ENCODE data around the gene AFF4.

- no peak for TF ChIP-seq ZNF207 (IDR thresholded peaks at IDR 0.05; ENCODE audit: borderline replicate concordance)
- TF ChIP-seq, protein P1, sequence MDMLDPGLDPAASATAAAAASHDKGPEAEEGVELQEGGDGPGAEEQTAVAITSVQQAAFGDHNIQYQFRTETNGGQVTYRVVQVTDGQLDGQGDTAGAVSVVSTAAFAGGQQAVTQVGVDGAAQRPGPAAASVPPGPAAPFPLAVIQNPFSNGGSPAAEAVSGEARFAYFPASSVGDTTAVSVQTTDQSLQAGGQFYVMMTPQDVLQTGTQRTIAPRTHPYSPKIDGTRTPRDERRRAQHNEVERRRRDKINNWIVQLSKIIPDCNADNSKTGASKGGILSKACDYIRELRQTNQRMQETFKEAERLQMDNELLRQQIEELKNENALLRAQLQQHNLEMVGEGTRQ (IDR thresholded peaks at IDR 0.05; ENCODE audit: borderline replicate concordance, low read depth, low read length) = no peak
These were observed 9.7 kb downstream of the AFF4 start for GRCh38 chr5:132953710-132954109.
